T-cell (primary cell): Measurements from ENCODE around the gene C9orf57. TPM values are rescaled to one million over a fixed set of nuclear protein-coding genes. Genes with fewer than 3 reads are reported as not detected.
"Not testable (repeated sequence)": the region's sequence is repeated elsewhere in the genome, so short reads cannot be mapped to it uniquely, and the experiment has no call there.

ENCODE experiments used
- ATAC-seq, 4 experiments: fragments of 200-7000 bp in 3 of 4; fragments of 150-1000 bp in 1 of 4; cut with Tn5 transposase; replicated peaks in 1 of 4; 1 replicate in 3 of 4; 2 replicates in 1 of 4; pipeline ENCODE4 v1.10.0; 2021; ENCODE audit warnings: moderate library complexity in 3 of 4, mild to moderate bottlenecking in 2 of 4, moderate number of reproducible peaks in 1 of 4
- CTCF ChIA-PET, 2 donors: fragments of 300-600 bp; sonication (Branson Sonifier 250); formaldehyde crosslinking; loops; one replicate each; lab custom pipeline; 2022; ENCODE audit warnings: antibody characterized with exemption in 2 of 2; lab: Charles Lee
- POLR2A ChIA-PET, 2 donors: fragments of 300-600 bp; sonication (Branson Sonifier 250); formaldehyde crosslinking; loops; one replicate each; lab custom pipeline; 2022; ENCODE audit warnings: antibody characterized with exemption in 2 of 2; lab: Charles Lee
- DNase-seq, 35 experiments: peaks; one replicate each; pipeline versions ENCODE4 v3.0.0 to v3.0.0-alpha.2; 2013 to 2023
- H3K27ac ChIP-seq: one replicate; pipeline ENCODE4 v1.5.1; 2013; ENCODE audit warnings: low read length
- H3K27me3 ChIP-seq, 2 experiments: replicated peaks in 1 of 2; 1 replicate in 1 of 2; 2 replicates in 1 of 2; pipeline versions ENCODE4 v1.6.1 to v1.7.0; 2013; ENCODE audit warnings: low read length in 1 of 2, mixed read lengths in 1 of 2; ENCODE audit not compliant: control insufficient read depth in 2 of 2, insufficient read depth in 2 of 2; ENCODE audit errors: extremely low read depth in 1 of 2
- H3K36me3 ChIP-seq, 2 donors: 1 replicate in 1 of 2; 2 replicates in 1 of 2; pipeline versions ENCODE4 v1.6.1 to v1.7.0; 2013; ENCODE audit warnings: low read length in 1 of 2; ENCODE audit not compliant: control insufficient read depth in 2 of 2, insufficient read depth in 1 of 2; ENCODE audit errors: extremely low read depth in 1 of 2
- H3K4me1 ChIP-seq, 2 experiments: 1 replicate in 1 of 2; 2 replicates in 1 of 2; pipeline versions ENCODE4 v1.6.1 to v1.7.0; 2013; ENCODE audit warnings: low read length in 2 of 2, mixed read lengths in 1 of 2; ENCODE audit not compliant: insufficient read depth in 2 of 2, control insufficient read depth in 1 of 2; ENCODE audit errors: extremely low read depth in 1 of 2
- H3K4me3 ChIP-seq, 2 donors: 1 replicate in 1 of 2; 2 replicates in 1 of 2; pipeline versions ENCODE4 v1.5.1 to v1.7.0; 2013; ENCODE audit warnings: mild to moderate bottlenecking in 2 of 2, low read length in 1 of 2, moderate library complexity in 1 of 2; ENCODE audit not compliant: control insufficient read depth in 1 of 2; ENCODE audit errors: extremely low read depth in 1 of 2
- H3K9me3 ChIP-seq: 2 replicates; pipeline ENCODE4 v1.7.0; 2013
- H3K27ac Mint-ChIP-seq, 2 donors: one replicate each; pipeline ENCODE4 v1.8.0; 2020 to 2021; ENCODE audit warnings: mild to moderate bottlenecking in 2 of 2, mixed read lengths in 2 of 2
- H3K27me3 Mint-ChIP-seq, 2 donors: one replicate each; pipeline ENCODE4 v1.8.0; 2021 to 2022; ENCODE audit warnings: mixed read lengths in 2 of 2
- H3K36me3 Mint-ChIP-seq: one replicate; pipeline ENCODE4 v1.8.0; 2021; ENCODE audit warnings: mixed read lengths
- H3K4me1 Mint-ChIP-seq, 3 donors: one replicate each; pipeline ENCODE4 v1.8.0; 2020 to 2022; ENCODE audit warnings: mixed read lengths in 3 of 3, mild to moderate bottlenecking in 1 of 3
- H3K4me3 Mint-ChIP-seq, 3 donors: one replicate each; pipeline ENCODE4 v1.8.0; 2020 to 2022; ENCODE audit warnings: mild to moderate bottlenecking in 3 of 3, mixed read lengths in 3 of 3, moderate library complexity in 3 of 3
- H3K9me3 Mint-ChIP-seq, 3 donors: one replicate each; pipeline ENCODE4 v1.8.0; 2020 to 2022; ENCODE audit warnings: mixed read lengths in 3 of 3
- WGBS: methylation state at CpG from one replicate; pipeline ENCODE4 v1.1.5; 2013; ENCODE audit warnings: missing lambda C conversion rate; ENCODE audit not compliant: insufficient coverage; 5-methylcytosine and 5-hydroxymethylcytosine counted together
- total RNA-seq, 35 experiments: library from RNA in 6 of 35; stranded (reverse) in 6 of 35; fragments of 120-200 nt in 1 of 35; gene quantifications; one replicate each; pipeline versions ENCODE4 v1.2.1 to v1.2.4 and lab custom pipeline; 2013 to 2026

C9orf57 gene, protein sequence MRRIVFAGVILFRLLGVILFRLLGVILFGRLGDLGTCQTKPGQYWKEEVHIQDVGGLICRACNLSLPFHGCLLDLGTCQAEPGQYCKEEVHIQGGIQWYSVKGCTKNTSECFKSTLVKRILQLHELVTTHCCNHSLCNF
- total RNA-seq (not detected), total RNA-seq (lab: John Stamatoyannopoulos, UW) (0 reads per million in 29 experiments)
- total RNA-seq (2013) = not detected

DNA sequence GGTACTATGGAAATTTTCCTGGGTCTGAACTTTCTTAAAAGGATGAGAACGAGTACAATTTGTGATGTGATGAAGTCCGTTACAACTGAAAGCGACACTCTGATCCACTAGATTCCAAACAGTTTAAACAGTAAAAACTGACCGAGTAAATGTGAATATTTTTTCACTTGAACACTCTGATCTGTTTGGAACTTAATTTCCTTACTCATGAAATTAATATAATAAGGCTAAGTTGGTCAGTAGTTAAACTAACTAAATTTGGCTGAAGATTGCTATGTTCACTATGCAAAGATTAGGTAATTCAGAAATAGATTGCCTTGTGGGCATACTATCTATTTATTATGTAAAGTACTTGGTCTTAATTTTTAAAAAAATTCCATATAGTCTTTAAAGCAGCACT, at the start of gene C9orf57:
C9orf57 (minus strand) TSS at position 101 of the 400 bp plus-strand sequence. CDS start 1,282 bp downstream, outside the sequence.
- Histone ChIP-seq H3K4me1 (no peaks in the 10 kb centered on the region), H3K27ac (no peak within 1 kb of the TSS), H3K9me3 (no peaks in the 10 kb centered on the region), H3K4me3 (no peak within 1 kb of the TSS), H3K36me3 (no peaks in the 10 kb centered on the region), H3K27me3 (peaks cover 0 to 6% of the 10 kb centered on the region in 2 experiments)
- H3K4me1 Mint-ChIP-seq = no peaks in the 10 kb centered on the region
- no peaks in the 10 kb centered on the region for H3K9me3 Mint-ChIP-seq
- WGBS = no CpG with 5 or more reads among the region's 4 CpGs
- H3K36me3 Mint-ChIP-seq = no peaks in the 10 kb centered on the region
- CTCF ChIA-PET = no interaction called here
- POLR2A ChIA-PET = no interaction called here
- no peak within 1 kb of the TSS for H3K4me3 Mint-ChIP-seq
- peaks cover 9 to 14% of the 10 kb centered on the region in 2 donors for H3K27me3 Mint-ChIP-seq
- DNase-seq (no peak), ATAC-seq (no peak)
- no peak within 1 kb of the TSS for H3K27ac Mint-ChIP-seq

DNA sequence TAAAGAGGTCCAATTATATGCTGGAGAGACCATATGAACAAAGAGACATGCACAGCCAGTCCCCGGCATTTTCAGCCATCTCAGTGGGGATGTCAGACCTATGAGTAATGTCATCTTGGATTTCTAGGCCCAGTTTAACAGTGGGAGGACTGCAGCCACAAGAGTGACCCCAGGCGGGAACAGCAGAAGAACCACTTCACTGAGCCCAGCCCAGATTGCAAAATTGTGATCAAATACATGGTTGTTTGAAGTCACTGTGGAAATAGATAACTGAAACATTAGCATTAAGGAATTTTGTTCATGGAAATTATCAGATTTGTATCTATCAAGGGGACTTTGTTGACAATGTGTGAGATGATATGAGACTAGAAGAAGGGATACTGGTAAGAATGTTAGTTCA, 42.1 kb upstream of the C9orf57 start:
- Mint-ChIP-seq H3K27me3 (no peaks in the 10 kb centered on the region), H3K9me3 (no peaks in the 10 kb centered on the region), H3K4me3 (no peak overlapping the region), H3K36me3 (no peaks in the 10 kb centered on the region), H3K27ac (no peak overlapping the region), H3K4me1 (no peaks in the 10 kb centered on the region)
- Histone ChIP-seq H3K27ac (no peak overlapping the region), H3K36me3 (no peaks in the 10 kb centered on the region), H3K9me3 (no peaks in the 10 kb centered on the region), H3K4me1 (no peaks in the 10 kb centered on the region), H3K4me3 (no peak overlapping the region), H3K27me3 (no peaks in the 10 kb centered on the region)
- ChIA-PET CTCF (no interaction called here), POLR2A (no interaction called here)
- ATAC-seq = no peak
- no peak for DNase-seq
- WGBS = 76% methylated on average over 2 of the region's 2 CpGs

DNA sequence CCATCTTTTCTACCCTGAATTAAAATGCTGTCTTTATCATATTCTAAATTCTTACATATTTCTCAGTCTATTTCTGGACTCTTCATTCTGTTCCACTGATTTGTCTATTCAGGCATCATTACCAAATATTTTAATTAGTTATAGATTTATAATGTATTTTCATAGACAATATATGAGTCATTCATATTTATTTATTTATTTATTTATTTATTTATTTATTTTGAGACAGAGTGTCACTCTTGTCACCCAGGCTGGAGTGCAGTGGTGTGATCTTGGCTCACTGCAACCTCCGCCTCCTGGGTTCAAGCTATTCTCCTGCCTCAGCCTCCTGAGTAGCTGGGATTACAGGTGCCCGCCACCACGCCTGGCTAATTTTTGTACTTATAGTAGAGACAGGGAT, 35.1 kb upstream of the C9orf57 start:
- H3K36me3 Mint-ChIP-seq, CTCF ChIA-PET, H3K4me1 ChIP-seq, H3K27me3 ChIP-seq, H3K9me3 Mint-ChIP-seq, H3K4me1 Mint-ChIP-seq, ATAC-seq, H3K4me3 ChIP-seq, H3K9me3 ChIP-seq, H3K27ac Mint-ChIP-seq, H3K27me3 Mint-ChIP-seq, H3K36me3 ChIP-seq, H3K27ac ChIP-seq, DNase-seq, H3K4me3 Mint-ChIP-seq: not testable (repeated sequence)
- WGBS = no CpG with 5 or more reads among the region's 3 CpGs
- POLR2A ChIA-PET = interaction anchor here in 1 of 2 donors (0.6 kb wide), 1 partner anchor 12 kb away, joined by 3 read pairs; no protein-coding TSS in a partner anchor

DNA sequence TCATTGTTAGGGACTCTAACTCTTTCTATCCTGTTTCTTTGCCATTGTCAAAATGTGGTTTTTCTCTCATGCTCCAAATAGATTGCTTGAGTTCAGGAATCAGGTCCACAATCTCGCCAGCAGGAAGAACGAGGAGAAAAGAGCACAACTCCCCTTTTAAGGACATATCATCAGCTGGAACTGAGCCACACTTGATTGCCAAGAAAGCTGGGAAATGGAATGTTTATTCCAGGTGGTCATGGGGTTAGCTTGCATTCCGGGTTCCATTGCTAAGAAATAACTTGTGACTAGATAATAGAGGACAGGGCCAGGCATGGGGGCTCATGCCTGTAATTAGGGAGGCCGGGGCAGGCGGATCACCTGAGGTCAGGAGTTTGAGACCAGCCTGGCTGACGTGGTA, 32.4 kb upstream of the C9orf57 start:
- Mint-ChIP-seq H3K4me1 (no peaks in the 10 kb centered on the region), H3K27me3 (peaks cover 7 to 12% of the 10 kb centered on the region in 2 donors), H3K36me3 (no peaks in the 10 kb centered on the region), H3K4me3 (no peak overlapping the region), H3K9me3 (peaks cover 0 to 4% (median 2%) of the 10 kb centered on the region in 3 donors), H3K27ac (no peak overlapping the region)
- POLR2A ChIA-PET = interaction anchor here in 1 of 2 donors (0.6 kb wide), 1 partner anchor 15 kb away, joined by 5 read pairs; no protein-coding TSS in a partner anchor
- CTCF ChIA-PET = interaction anchor here in 1 of 2 donors (0.6 kb wide), 1 partner anchor 1328 kb away, joined by 3 read pairs; no protein-coding TSS in a partner anchor
- Histone ChIP-seq H3K9me3 (no peaks in the 10 kb centered on the region), H3K27ac (no peak overlapping the region), H3K27me3 (peaks cover 0 to 6% of the 10 kb centered on the region in 2 experiments), H3K4me3 (no peak overlapping the region), H3K4me1 (no peaks in the 10 kb centered on the region), H3K36me3 (no peaks in the 10 kb centered on the region)
- DNase-seq (no peak), ATAC-seq (no peak)
- 67% methylated on average over 1 of the region's 6 CpGs for WGBS

DNA sequence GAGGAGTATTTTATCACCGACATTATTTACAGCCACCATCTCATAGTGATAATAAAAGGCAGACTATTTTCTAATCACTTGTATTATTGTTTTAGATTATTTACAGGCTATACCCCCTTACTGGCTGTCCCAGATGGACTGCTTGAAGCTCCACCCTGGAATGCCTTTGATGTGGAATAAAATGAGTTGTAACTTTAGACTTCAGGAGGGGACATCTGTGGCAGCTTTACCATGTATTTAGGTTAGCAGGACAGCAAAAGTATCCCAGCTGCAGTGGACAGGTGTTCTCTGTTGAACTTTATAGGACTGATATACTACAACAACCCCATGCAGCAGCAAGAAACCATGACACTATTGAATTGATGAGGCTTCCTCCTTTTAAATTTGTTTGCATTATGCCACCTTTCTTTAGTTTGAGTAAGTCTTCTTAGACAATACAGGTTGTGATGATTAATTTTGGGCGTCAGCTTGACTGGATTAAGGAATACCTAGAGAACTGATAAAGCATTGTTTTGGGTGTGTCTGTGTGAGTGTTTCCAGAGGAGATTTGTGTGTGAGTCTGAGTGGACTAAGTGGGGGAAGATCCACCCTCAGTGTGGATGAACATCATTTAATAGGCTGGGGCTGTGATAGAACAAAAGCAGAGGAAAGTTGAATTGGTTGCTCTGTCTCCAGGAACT, 29.2 kb upstream of the C9orf57 start:
- no peaks in the 10 kb centered on the region for H3K4me1 ChIP-seq
- H3K27me3 ChIP-seq = peaks cover 4% of the 10 kb centered on the region in 2 experiments
- no peak for DNase-seq
- Mint-ChIP-seq H3K9me3 (no peaks in the 10 kb centered on the region), H3K4me1 (no peaks in the 10 kb centered on the region), H3K27me3 (peaks cover 13 to 16% of the 10 kb centered on the region in 2 donors), H3K27ac (no peak overlapping the region), H3K4me3 (no peak overlapping the region), H3K36me3 (no peaks in the 10 kb centered on the region)
- no peak overlapping the region for H3K27ac ChIP-seq
- no peak overlapping the region for H3K4me3 ChIP-seq
- no peaks in the 10 kb centered on the region for H3K9me3 ChIP-seq
- H3K36me3 ChIP-seq = no peaks in the 10 kb centered on the region
- ChIA-PET POLR2A (interaction anchor here in 1 of 2 donors (0.7 kb wide), 1 partner anchor 783 kb away, joined by 3 read pairs; no protein-coding TSS in a partner anchor), CTCF (no interaction called here)
- WGBS = 63% methylated on average over 1 of the region's 2 CpGs
- ATAC-seq = no peak

DNA sequence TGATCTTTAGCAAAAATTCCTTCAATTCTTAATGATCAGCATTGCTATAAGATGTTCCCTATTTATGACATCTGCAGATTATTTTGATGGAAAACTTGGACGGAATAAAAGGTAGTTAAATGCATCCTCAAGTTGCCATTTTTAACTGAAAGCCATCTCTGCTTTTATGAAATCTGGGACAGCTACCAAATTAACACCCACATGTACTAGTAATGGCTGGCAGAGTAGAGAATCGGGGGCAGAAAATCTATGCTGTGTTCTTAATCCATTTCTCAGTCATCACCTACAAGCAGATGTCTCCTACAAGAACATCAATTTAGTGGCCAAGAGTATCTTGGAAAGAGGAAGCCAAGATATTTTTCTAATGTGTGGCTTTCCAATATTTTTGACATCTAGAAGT, 22.1 kb upstream of the C9orf57 start:
- Histone ChIP-seq H3K27ac (no peak overlapping the region), H3K36me3 (no peaks in the 10 kb centered on the region), H3K4me3 (no peak overlapping the region), H3K4me1 (no peaks in the 10 kb centered on the region), H3K27me3 (peaks cover 3 to 4% of the 10 kb centered on the region in 2 experiments), H3K9me3 (no peaks in the 10 kb centered on the region)
- Mint-ChIP-seq H3K4me1 (no peaks in the 10 kb centered on the region), H3K4me3 (no peak overlapping the region), H3K27ac (no peak overlapping the region), H3K9me3 (peaks cover 0 to 3% (median 0%) of the 10 kb centered on the region in 3 donors), H3K27me3 (peaks cover 17 to 19% of the 10 kb centered on the region in 2 donors), H3K36me3 (no peaks in the 10 kb centered on the region)
- DNase-seq (no peak), ATAC-seq (no peak)
- ChIA-PET CTCF (no interaction called here), POLR2A (no interaction called here)
- WGBS = no CpG with 5 or more reads among the region's 2 CpGs
